Endodermal cell (in vitro differentiated cells): ENCODE results near the gene CYB5B. TPM values are rescaled to one million over a fixed set of nuclear protein-coding genes. Genes with fewer than 3 reads are reported as not detected.
"Not testable (repeated sequence)": the region's sequence is repeated elsewhere in the genome, so short reads cannot be mapped to it uniquely, and the experiment has no call there.

ENCODE experiments used
- DNase-seq: peaks from one replicate; pipeline ENCODE4 v3.0.0-alpha.2; 2017
- H3K27ac ChIP-seq: 2 replicates; pipeline ENCODE4 v1.5.1; 2013; ENCODE audit warnings: mild to moderate bottlenecking, low read depth, low read length, moderate library complexity
- H3K27me3 ChIP-seq: 2 replicates; pipeline ENCODE4 v1.6.1; 2013; ENCODE audit warnings: mild to moderate bottlenecking, low read length, moderate library complexity; ENCODE audit not compliant: insufficient read depth, control insufficient read depth, poor library complexity, severe bottlenecking
- H3K36me3 ChIP-seq: 2 replicates; pipeline ENCODE4 v1.7.0; 2013; ENCODE audit warnings: mild to moderate bottlenecking, low read length, moderate library complexity; ENCODE audit not compliant: control insufficient read depth, insufficient read depth
- H3K4me1 ChIP-seq: one replicate; pipeline ENCODE4 v1.7.0; 2013; ENCODE audit warnings: low read length; ENCODE audit not compliant: control insufficient read depth, insufficient read depth
- H3K4me3 ChIP-seq: 2 replicates; pipeline ENCODE4 v1.5.1; 2013; ENCODE audit warnings: mild to moderate bottlenecking, low read length, moderate library complexity
- H3K9ac ChIP-seq: 2 replicates; pipeline ENCODE4 v1.6.1; 2013; ENCODE audit warnings: mild to moderate bottlenecking, low read length, moderate library complexity; ENCODE audit not compliant: poor library complexity, severe bottlenecking; ENCODE audit errors: extremely low read depth
- H3K9me3 ChIP-seq: 2 replicates; pipeline ENCODE4 v1.6.1; 2013; ENCODE audit warnings: mild to moderate bottlenecking, low read length, moderate library complexity; ENCODE audit not compliant: control insufficient read depth
- H3K27ac Mint-ChIP-seq: 2 replicates; pipeline ENCODE4 v1.8.0; 2020; ENCODE audit warnings: mixed read lengths
- H3K27me3 Mint-ChIP-seq: 2 replicates; pipeline ENCODE4 v1.8.0; 2021; ENCODE audit warnings: mild to moderate bottlenecking, mixed read lengths; ENCODE audit not compliant: insufficient read depth
- H3K36me3 Mint-ChIP-seq: 2 replicates; pipeline ENCODE4 v1.8.0; 2020; ENCODE audit warnings: low read depth, mixed read lengths
- H3K4me1 Mint-ChIP-seq: 2 replicates; pipeline ENCODE4 v1.8.0; 2020; ENCODE audit warnings: mixed read lengths
- H3K4me3 Mint-ChIP-seq: 2 replicates; pipeline ENCODE4 v1.8.0; 2020; ENCODE audit warnings: mild to moderate bottlenecking, moderate library complexity, mixed read lengths
- H3K9me3 Mint-ChIP-seq: 2 replicates; pipeline ENCODE4 v1.8.0; 2020; ENCODE audit warnings: mild to moderate bottlenecking, mixed read lengths
- WGBS, 2 experiments: methylation state at CpG; one replicate each; pipeline versions ENCODE4 v1.1.5 to v1.1.7; 2013; ENCODE audit warnings: missing lambda C conversion rate in 2 of 2, mixed read lengths in 1 of 2; ENCODE audit not compliant: insufficient coverage in 1 of 2, insufficient read length in 1 of 2; 5-methylcytosine and 5-hydroxymethylcytosine counted together
- total RNA-seq, 2 donors: library from RNA; stranded (reverse); fragmentation: NEBNext Ultra II Directional in 1 of 2; extraction: Animal tissue kit (Norgen Biotek cat#: 25700) in 1 of 2; gene quantifications; 2 replicates in 1 of 2; 3 replicates in 1 of 2; pipeline ENCODE4 v1.2.1, GENCODE V29; 2021
- TF ChIP-seq, protein P1 (sequence below): fragments of 200-600 bp; sonication (generic); conservative IDR thresholded peaks from 2 replicates; pipeline ENCODE4 v1.5.0; 2021; ENCODE audit warnings: antibody characterized with exemption, mild to moderate bottlenecking

The CYB5B gene
- total RNA-seq, 2 donors from 2014 or later = 123 to 131 TPM

DNA sequence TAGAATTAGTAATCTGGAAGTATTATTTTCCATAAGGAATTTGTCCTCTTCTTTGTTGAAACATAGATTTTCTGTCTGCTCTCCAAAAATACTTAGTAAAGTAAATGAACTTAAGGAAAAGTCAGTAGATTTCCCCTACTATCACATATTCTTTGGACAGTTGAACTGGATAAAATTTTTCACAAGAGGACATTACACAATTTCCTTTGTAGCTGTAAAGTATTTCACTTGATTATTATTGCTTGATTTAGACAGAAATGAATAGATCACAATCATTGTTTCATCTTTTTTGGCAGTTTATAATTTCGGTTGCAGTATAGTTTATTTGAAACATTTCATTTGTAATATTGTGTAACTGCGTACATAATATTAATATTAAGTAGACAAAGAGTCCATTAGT, 12.5 kb downstream of the CYB5B start:
- Histone ChIP-seq H3K4me1 (peaks cover 3% of the 10 kb centered on the region), H3K4me3 (no peak overlapping the region), H3K36me3 (peaks cover 51% of the 10 kb centered on the region), H3K27me3 (no peaks in the 10 kb centered on the region), H3K27ac (no peak overlapping the region), H3K9ac (no peak overlapping the region), H3K9me3 (no peaks in the 10 kb centered on the region)
- no peaks in the 10 kb centered on the region for H3K27me3 Mint-ChIP-seq
- no peaks in the 10 kb centered on the region for H3K9me3 Mint-ChIP-seq
- 90% methylated on average over 2 of the region's 2 CpGs; no CpG with 5 or more reads in 1 of the 2 experiments for WGBS, 2 experiments
- DNase-seq = no peak
- H3K27ac Mint-ChIP-seq = no peak overlapping the region
- TF ChIP-seq, protein P1, sequence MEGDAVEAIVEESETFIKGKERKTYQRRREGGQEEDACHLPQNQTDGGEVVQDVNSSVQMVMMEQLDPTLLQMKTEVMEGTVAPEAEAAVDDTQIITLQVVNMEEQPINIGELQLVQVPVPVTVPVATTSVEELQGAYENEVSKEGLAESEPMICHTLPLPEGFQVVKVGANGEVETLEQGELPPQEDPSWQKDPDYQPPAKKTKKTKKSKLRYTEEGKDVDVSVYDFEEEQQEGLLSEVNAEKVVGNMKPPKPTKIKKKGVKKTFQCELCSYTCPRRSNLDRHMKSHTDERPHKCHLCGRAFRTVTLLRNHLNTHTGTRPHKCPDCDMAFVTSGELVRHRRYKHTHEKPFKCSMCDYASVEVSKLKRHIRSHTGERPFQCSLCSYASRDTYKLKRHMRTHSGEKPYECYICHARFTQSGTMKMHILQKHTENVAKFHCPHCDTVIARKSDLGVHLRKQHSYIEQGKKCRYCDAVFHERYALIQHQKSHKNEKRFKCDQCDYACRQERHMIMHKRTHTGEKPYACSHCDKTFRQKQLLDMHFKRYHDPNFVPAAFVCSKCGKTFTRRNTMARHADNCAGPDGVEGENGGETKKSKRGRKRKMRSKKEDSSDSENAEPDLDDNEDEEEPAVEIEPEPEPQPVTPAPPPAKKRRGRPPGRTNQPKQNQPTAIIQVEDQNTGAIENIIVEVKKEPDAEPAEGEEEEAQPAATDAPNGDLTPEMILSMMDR = no peak
- H3K36me3 Mint-ChIP-seq = peaks cover 32% of the 10 kb centered on the region
- H3K4me1 Mint-ChIP-seq = peaks cover 16% of the 10 kb centered on the region
- H3K4me3 Mint-ChIP-seq = no peak overlapping the region

DNA sequence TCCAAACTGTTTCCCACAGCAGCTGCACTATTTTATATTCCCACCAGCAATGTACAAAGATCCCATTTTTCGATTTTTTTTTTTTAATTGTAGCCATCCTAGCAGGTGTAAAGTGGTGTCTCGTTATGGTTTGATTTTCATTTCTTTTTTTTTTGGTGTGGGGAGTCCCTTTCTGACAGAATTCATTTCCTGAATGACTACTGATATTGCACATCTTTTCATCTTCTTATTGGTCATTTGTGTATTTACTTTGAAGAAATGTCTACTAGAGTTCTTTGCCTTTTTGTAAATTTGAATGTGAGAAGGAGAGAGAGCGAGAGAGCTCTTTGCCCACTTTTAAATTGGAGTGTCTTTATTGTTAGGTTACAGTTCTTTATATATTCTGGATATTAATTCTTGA, 14.0 kb downstream of the CYB5B start:
- H3K27ac ChIP-seq = no peak overlapping the region
- peaks cover 39% of the 10 kb centered on the region for H3K36me3 ChIP-seq
- no peak overlapping the region for H3K9ac ChIP-seq
- no peak overlapping the region for H3K27ac Mint-ChIP-seq
- no peaks in the 10 kb centered on the region for H3K9me3 ChIP-seq
- no peak for DNase-seq
- peaks cover 16% of the 10 kb centered on the region for H3K4me1 Mint-ChIP-seq
- 100% methylated on average over 3 of the region's 3 CpGs; no CpG with 5 or more reads in 1 of the 2 experiments for WGBS, 2 experiments
- no peaks in the 10 kb centered on the region for H3K27me3 ChIP-seq
- peaks cover 31% of the 10 kb centered on the region for H3K36me3 Mint-ChIP-seq
- H3K4me3 ChIP-seq = no peak overlapping the region
- H3K4me3 Mint-ChIP-seq = no peak overlapping the region
- H3K4me1 ChIP-seq = peaks cover 3% of the 10 kb centered on the region
- TF ChIP-seq, protein P1 = no peak
- H3K9me3 Mint-ChIP-seq = no peaks in the 10 kb centered on the region
- H3K27me3 Mint-ChIP-seq = no peaks in the 10 kb centered on the region

DNA sequence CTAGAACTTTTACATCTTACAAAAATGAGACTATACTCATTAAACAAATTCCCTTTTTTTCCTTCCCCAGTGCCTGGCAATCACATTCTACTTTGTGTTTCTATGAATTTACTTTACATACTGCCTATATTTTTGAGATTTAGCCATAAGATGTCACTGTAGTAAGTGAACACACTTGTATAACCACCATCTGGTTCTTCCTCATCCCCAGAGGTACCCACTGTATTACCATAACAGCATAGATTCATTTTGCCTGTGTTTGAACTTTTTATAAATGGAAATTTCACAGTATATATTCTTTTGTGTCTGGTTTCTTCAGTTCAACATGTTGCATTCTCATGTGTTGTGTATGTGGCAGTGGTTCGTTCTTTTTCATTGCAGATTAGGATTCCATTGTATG, 15.8 kb downstream of the CYB5B start:
- no peak for DNase-seq
- TF ChIP-seq, protein P1 = no peak
- H3K36me3 Mint-ChIP-seq = peaks cover 28% of the 10 kb centered on the region
- no peak overlapping the region for H3K27ac Mint-ChIP-seq
- no peak overlapping the region for H3K4me3 ChIP-seq
- no peaks in the 10 kb centered on the region for H3K27me3 Mint-ChIP-seq
- H3K9me3 ChIP-seq = no peaks in the 10 kb centered on the region
- no peaks in the 10 kb centered on the region for H3K9me3 Mint-ChIP-seq
- peaks cover 16% of the 10 kb centered on the region for H3K4me1 Mint-ChIP-seq
- no peak overlapping the region for H3K4me3 Mint-ChIP-seq
- no peaks in the 10 kb centered on the region for H3K27me3 ChIP-seq
- no peak overlapping the region for H3K27ac ChIP-seq
- H3K36me3 ChIP-seq = peaks cover 35% of the 10 kb centered on the region
- no peak overlapping the region for H3K9ac ChIP-seq
- H3K4me1 ChIP-seq = peaks cover 3% of the 10 kb centered on the region
- 0% methylated on average over 1 of the region's 1 CpG; no CpG with 5 or more reads in 1 of the 2 experiments for WGBS, 2 experiments

GRCh38 chr16:69441030-69441429, 16.6 kb downstream of the CYB5B start:
- H3K36me3 ChIP-seq = peaks cover 35% of the 10 kb centered on the region
- H3K27me3 Mint-ChIP-seq, H3K27ac ChIP-seq, H3K27me3 ChIP-seq, H3K4me3 Mint-ChIP-seq, H3K4me1 ChIP-seq, H3K9me3 Mint-ChIP-seq, DNase-seq, H3K4me3 ChIP-seq, H3K9ac ChIP-seq, H3K9me3 ChIP-seq, H3K27ac Mint-ChIP-seq: not testable (repeated sequence)
- 95 to 98% methylated on average over 7 of the region's 7 CpGs for WGBS, 2 experiments
- Mint-ChIP-seq H3K4me1 (peaks cover 13% of the 10 kb centered on the region), H3K36me3 (peaks cover 25% of the 10 kb centered on the region)
